Measurements from ENCODE around the gene NOL12.

NOL12 gene

GRCh38 chr22:37696657-37697537, 10.8 kb downstream of the NOL12 start, which contains the start of gene TRIOBP (continued):
- TF ChIP-seq, protein P1, sequence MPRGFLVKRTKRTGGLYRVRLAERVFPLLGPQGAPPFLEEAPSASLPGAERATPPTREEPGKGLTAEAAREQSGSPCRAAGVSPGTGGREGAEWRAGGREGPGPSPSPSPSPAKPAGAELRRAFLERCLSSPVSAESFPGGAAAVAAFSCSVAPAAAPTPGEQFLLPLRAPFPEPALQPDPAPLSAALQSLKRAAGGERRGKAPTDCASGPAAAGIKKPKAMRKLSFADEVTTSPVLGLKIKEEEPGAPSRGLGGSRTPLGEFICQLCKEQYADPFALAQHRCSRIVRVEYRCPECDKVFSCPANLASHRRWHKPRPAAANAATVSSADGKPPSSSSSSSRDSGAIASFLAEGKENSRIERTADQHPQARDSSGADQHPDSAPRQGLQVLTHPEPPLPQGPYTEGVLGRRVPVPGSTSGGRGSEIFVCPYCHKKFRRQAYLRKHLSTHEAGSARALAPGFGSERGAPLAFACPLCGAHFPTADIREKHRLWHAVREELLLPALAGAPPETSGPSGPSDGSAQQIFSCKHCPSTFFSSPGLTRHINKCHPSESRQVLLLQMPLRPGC (tag by site-specific recombination; IDR thresholded peaks at IDR 0.05): no peak
- TF ChIP-seq GLIS1 (tag by site-specific recombination; IDR thresholded peaks at IDR 0.05): peak; percentile 78
- peak; percentile 32; the same call in 1 of the 2 replicates for TF ChIP-seq ZNF629 (tag by site-specific recombination; IDR thresholded peaks at IDR 0.05)
- TF ChIP-seq ZNF664 (tag by site-specific recombination; IDR thresholded peaks at IDR 0.05): no peak
- no peak for TF ChIP-seq ATF2 (tag by site-specific recombination; IDR thresholded peaks at IDR 0.05; ENCODE audit: low read depth)
- TF ChIP-seq KLF16 (tag by site-specific recombination; IDR thresholded peaks at IDR 0.05): 0 out of 2 replicates have a peak, but pooled peaks have one; percentile 23
- no peak for TF ChIP-seq ZNF76 (tag by site-specific recombination; IDR thresholded peaks at IDR 0.05; ENCODE audit: borderline replicate concordance, low read depth)
- no peak for TF ChIP-seq ZSCAN5A (tag by site-specific recombination; IDR thresholded peaks at IDR 0.05)
- TF ChIP-seq ZNF114 (tag by site-specific recombination; IDR thresholded peaks at IDR 0.05): no peak
- no peak; the same call in 1 of the 2 replicates for TF ChIP-seq ZNF654 (tag by site-specific recombination; IDR thresholded peaks at IDR 0.05; ENCODE audit: low read depth)
- no peak for TF ChIP-seq ZNF350 (tag by site-specific recombination; IDR thresholded peaks at IDR 0.05)
- no peak for TF ChIP-seq ZNF202 (tag by site-specific recombination; IDR thresholded peaks at IDR 0.05; ENCODE audit: borderline replicate concordance)
- TF ChIP-seq KLF1 (tag by site-specific recombination; IDR thresholded peaks at IDR 0.05): peak; percentile 60; the same call in 1 of the 2 replicates
- TF ChIP-seq ZNF707 (tag by site-specific recombination; IDR thresholded peaks at IDR 0.05): no peak
- TF ChIP-seq SP2 (tag by site-specific recombination; IDR thresholded peaks at IDR 0.05): peak; percentile 75
- TF ChIP-seq CTCF (tag by site-specific recombination; IDR thresholded peaks at IDR 0.05): peak; percentile 73
- TF ChIP-seq KLF7 (tag by site-specific recombination; IDR thresholded peaks at IDR 0.05; ENCODE audit: borderline replicate concordance): no peak
- TF ChIP-seq, protein P2, sequence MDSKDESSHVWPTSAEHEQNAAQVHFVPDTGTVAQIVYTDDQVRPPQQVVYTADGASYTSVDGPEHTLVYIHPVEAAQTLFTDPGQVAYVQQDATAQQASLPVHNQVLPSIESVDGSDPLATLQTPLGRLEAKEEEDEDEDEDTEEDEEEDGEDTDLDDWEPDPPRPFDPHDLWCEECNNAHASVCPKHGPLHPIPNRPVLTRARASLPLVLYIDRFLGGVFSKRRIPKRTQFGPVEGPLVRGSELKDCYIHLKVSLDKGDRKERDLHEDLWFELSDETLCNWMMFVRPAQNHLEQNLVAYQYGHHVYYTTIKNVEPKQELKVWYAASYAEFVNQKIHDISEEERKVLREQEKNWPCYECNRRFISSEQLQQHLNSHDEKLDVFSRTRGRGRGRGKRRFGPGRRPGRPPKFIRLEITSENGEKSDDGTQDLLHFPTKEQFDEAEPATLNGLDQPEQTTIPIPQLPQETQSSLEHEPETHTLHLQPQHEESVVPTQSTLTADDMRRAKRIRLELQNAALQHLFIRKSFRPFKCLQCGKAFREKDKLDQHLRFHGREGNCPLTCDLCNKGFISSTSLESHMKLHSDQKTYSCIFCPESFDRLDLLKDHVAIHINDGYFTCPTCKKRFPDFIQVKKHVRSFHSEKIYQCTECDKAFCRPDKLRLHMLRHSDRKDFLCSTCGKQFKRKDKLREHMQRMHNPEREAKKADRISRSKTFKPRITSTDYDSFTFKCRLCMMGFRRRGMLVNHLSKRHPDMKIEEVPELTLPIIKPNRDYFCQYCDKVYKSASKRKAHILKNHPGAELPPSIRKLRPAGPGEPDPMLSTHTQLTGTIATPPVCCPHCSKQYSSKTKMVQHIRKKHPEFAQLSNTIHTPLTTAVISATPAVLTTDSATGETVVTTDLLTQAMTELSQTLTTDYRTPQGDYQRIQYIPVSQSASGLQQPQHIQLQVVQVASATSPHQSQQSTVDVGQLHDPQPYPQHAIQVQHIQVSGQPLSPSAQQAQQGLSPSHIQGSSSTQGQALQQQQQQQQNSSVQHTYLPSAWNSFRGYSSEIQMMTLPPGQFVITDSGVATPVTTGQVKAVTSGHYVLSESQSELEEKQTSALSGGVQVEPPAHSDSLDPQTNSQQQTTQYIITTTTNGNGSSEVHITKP (tag by site-specific recombination; IDR thresholded peaks at IDR 0.05): peak; percentile 87
- no peak for TF ChIP-seq ZSCAN16 (tag by site-specific recombination; IDR thresholded peaks at IDR 0.05)
- TF ChIP-seq KLF8 (tag by site-specific recombination; IDR thresholded peaks at IDR 0.05): peak; percentile 51; the same call in 1 of the 2 replicates
- TF ChIP-seq ZIC2 (tag by site-specific recombination; IDR thresholded peaks at IDR 0.05): peak; percentile 85
- TF ChIP-seq ZNF600 (tag by site-specific recombination; IDR thresholded peaks at IDR 0.05): 0 out of 2 replicates have a peak, but pooled peaks have one; percentile 40
- no peak for TF ChIP-seq ZNF621 (tag by site-specific recombination; IDR thresholded peaks at IDR 0.05)
- no peak for TF ChIP-seq ZNF26 (tag by site-specific recombination; IDR thresholded peaks at IDR 0.05)
- TF ChIP-seq ZNF423 (tag by site-specific recombination; IDR thresholded peaks at IDR 0.05): peak; percentile 89
